ENCODE data around the gene AMBRA1. TPM values are rescaled to one million over a fixed set of nuclear protein-coding genes. Genes with fewer than 3 reads are reported as not detected.

Gene AMBRA1
- total RNA-seq, 1 donor from 2014 or later: 36.9 TPM

DNA sequence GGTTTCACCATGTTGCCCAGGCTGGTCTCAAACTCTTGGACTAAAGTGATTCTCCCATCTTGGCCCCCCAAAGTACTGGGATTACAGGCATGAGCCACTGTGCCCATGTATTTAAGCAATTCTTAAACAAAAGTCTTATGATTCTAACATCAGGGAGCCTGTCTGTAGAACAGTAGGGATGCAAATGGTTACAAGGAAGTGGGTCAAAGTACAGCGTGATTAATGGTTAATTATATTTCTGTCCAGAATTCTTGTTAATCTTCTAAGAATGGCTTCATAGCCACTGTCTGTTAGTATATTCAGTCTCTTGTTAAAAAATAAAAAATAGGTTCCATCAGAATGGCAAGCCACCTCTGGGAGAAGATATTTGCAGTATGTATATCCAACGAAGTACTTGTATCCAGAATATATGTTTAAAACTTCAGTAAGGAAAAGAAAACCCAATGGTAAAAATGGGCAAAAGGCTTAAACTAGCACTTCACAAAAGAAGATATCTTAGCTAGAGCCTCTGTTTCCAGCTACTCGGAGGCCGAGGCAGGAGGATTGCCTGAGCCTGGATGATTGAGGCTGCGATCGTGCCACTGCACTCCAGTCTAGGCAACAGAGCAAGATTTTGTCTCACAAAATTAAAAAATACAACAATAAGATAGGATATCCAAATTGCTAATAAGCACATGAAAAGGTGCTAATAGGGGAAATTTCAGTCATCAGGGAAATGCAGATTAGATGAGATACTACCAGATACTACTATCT is 46.4 kb upstream of the AMBRA1 start:
- H3K27ac Mint-ChIP-seq (ENCODE audit: unreplicated experiment): peak overlapping the region; percentile 13
- DNase-seq (ENCODE audit: low spot score): no peak
- H3K9me3 Mint-ChIP-seq (ENCODE audit: unreplicated experiment): no peaks in the 10 kb centered on the region
- H3K36me3 Mint-ChIP-seq (ENCODE audit: low read depth, unreplicated experiment): peaks cover 24% of the 10 kb centered on the region
- no peak overlapping the region for H3K4me3 Mint-ChIP-seq (ENCODE audit: unreplicated experiment)
- H3K27me3 Mint-ChIP-seq (ENCODE audit: unreplicated experiment): peaks cover 2% of the 10 kb centered on the region
- TF ChIP-seq, protein P1, sequence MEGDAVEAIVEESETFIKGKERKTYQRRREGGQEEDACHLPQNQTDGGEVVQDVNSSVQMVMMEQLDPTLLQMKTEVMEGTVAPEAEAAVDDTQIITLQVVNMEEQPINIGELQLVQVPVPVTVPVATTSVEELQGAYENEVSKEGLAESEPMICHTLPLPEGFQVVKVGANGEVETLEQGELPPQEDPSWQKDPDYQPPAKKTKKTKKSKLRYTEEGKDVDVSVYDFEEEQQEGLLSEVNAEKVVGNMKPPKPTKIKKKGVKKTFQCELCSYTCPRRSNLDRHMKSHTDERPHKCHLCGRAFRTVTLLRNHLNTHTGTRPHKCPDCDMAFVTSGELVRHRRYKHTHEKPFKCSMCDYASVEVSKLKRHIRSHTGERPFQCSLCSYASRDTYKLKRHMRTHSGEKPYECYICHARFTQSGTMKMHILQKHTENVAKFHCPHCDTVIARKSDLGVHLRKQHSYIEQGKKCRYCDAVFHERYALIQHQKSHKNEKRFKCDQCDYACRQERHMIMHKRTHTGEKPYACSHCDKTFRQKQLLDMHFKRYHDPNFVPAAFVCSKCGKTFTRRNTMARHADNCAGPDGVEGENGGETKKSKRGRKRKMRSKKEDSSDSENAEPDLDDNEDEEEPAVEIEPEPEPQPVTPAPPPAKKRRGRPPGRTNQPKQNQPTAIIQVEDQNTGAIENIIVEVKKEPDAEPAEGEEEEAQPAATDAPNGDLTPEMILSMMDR (IDR thresholded peaks at IDR 0.05; ENCODE audit: unreplicated experiment): no peak
- no peaks in the 10 kb centered on the region for H3K4me1 Mint-ChIP-seq (ENCODE audit: unreplicated experiment)

DNA sequence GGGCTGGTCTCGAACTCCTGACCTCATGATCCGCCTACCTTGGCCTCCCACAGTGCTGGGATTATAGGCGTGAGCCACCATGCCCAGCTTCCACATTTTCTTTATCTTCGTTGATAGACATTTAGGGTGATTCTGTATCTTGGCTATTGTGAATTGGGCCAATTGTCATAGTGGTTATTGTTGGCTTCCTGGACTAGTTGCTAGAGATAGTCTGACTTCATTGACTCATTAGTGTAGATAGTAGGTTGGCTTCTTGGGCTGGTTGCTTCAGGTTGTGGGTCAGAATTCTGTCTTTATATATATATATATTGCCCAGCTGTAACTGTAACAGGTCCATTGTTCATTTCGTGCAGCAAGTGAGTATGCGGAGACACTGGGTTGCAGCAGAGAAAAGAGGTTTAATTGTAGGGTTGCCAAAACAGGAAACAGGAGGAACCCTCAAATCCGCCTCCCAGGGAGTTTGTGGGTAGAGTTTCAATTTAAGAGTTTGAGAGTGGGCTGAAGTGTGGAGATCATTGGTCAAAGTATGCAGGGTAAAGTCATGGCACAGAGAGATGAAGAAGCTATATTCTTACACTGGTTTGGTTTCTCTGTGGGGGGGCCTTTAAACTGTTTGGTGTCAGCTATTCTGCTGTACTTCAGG is 45.5 kb upstream of the AMBRA1 start:
- peaks cover 2% of the 10 kb centered on the region for H3K27me3 Mint-ChIP-seq (ENCODE audit: unreplicated experiment)
- DNase-seq (ENCODE audit: low spot score): no peak
- no peak overlapping the region for H3K27ac Mint-ChIP-seq (ENCODE audit: unreplicated experiment)
- peaks cover 24% of the 10 kb centered on the region for H3K36me3 Mint-ChIP-seq (ENCODE audit: low read depth, unreplicated experiment)
- TF ChIP-seq, protein P1 (IDR thresholded peaks at IDR 0.05; ENCODE audit: unreplicated experiment): no peak
- H3K9me3 Mint-ChIP-seq (ENCODE audit: unreplicated experiment): no peaks in the 10 kb centered on the region
- H3K4me3 Mint-ChIP-seq (ENCODE audit: unreplicated experiment): peak overlapping the region; percentile 73
- no peaks in the 10 kb centered on the region for H3K4me1 Mint-ChIP-seq (ENCODE audit: unreplicated experiment)

DNA sequence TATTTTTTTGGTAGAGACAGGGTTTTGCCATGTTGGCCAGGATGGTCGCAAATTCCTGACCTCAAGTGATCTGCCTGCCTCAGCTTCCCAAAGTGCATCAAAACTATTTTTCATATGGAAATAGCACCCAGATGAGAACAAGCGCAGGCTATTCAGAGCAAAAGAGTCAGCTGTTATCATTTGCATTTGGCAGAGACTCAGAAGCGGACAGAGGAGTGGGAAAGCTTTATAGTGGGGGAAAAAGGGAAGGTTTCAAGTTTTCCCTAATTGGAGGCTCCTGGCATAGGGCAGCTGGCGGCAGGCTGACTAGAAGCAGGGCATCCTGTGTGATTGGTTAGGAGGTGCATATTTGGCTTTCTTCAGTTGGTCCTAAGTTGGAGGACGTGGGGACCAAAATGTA is 43.7 kb upstream of the AMBRA1 start:
- Mint-ChIP-seq H3K4me3 (ENCODE audit: unreplicated experiment) (no peak overlapping the region), H3K9me3 (ENCODE audit: unreplicated experiment) (no peaks in the 10 kb centered on the region), H3K4me1 (ENCODE audit: unreplicated experiment) (no peaks in the 10 kb centered on the region), H3K27me3 (ENCODE audit: unreplicated experiment) (peaks cover 2% of the 10 kb centered on the region), H3K27ac (ENCODE audit: unreplicated experiment) (no peak overlapping the region), H3K36me3 (ENCODE audit: low read depth, unreplicated experiment) (peaks cover 17% of the 10 kb centered on the region)
- DNase-seq (ENCODE audit: low spot score): no peak
- TF ChIP-seq, protein P1 (IDR thresholded peaks at IDR 0.05; ENCODE audit: unreplicated experiment): no peak

DNA sequence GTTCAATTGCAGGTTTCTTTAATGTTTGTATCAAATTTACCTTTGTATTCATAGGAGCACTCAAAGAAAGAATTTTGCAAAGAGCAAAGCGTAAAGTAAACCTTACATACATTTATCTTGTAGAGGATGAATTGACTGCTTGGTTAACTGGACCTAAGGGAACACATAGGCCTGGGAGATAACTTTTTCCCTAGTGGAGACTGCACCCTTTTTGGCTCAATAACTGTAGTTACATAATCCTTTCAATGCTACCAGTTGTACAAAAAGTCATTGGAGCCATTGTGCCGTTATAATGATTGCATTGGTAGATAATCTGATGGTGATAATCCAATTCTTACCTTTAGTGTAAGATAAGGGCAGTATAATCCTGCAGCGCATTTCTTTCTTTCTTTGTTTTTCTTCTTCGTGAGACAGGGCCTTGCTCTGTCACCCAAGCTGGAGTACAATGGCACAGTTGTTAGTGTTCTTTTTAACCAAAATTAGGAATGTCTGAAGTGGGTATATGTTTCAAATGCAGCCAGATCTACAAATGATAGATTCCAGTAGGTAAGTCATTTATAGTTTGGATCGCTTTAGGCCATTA is 41.8 kb upstream of the AMBRA1 start:
- no peak overlapping the region for H3K4me3 Mint-ChIP-seq (ENCODE audit: unreplicated experiment)
- H3K9me3 Mint-ChIP-seq (ENCODE audit: unreplicated experiment): no peaks in the 10 kb centered on the region
- peaks cover 11% of the 10 kb centered on the region for H3K36me3 Mint-ChIP-seq (ENCODE audit: low read depth, unreplicated experiment)
- no peak overlapping the region for H3K27ac Mint-ChIP-seq (ENCODE audit: unreplicated experiment)
- no peaks in the 10 kb centered on the region for H3K4me1 Mint-ChIP-seq (ENCODE audit: unreplicated experiment)
- TF ChIP-seq, protein P1 (IDR thresholded peaks at IDR 0.05; ENCODE audit: unreplicated experiment): no peak
- peaks cover 2% of the 10 kb centered on the region for H3K27me3 Mint-ChIP-seq (ENCODE audit: unreplicated experiment)
- no peak for DNase-seq (ENCODE audit: low spot score)
